ENCODE data around the gene HECW1.

- TF ChIP-seq REST (IDR thresholded peaks at IDR 0.05; ENCODE audit: unreplicated experiment) (no peak), CTCF (conservative IDR thresholded peaks at IDR 0.05; ENCODE audit: low read depth in 2 of 2) (no peak), POLR2AphosphoS5 (IDR thresholded peaks at IDR 0.05; ENCODE audit: low read depth) (no peak), EZH2 (IDR thresholded peaks at IDR 0.05; ENCODE audit: low read depth, unreplicated experiment) (no peak), EZH2phosphoT487 (IDR thresholded peaks at IDR 0.05; ENCODE audit: unreplicated experiment) (no peak), CREB1 (CRISPR knock-in tag; IDR thresholded peaks at IDR 0.05; ENCODE audit: low read depth) (no peak), STAT1 (IDR thresholded peaks at IDR 0.05; ENCODE audit: unreplicated experiment) (no peak)
These were observed 286.4 kb downstream of the HECW1 start for GRCh38 chr7:43398831-43399230.
